GM19043 (cell line): Measurements from ENCODE around the gene TEX51.

ENCODE experiments used
- ATAC-seq: cut with Tn5 transposase; IDR thresholded peaks from one replicate; pipeline ENCODE4 v1.9.1; 2021; ENCODE audit warnings: low read depth; ENCODE audit not compliant: unreplicated experiment

Gene TEX51

GRCh38 chr2:126898636-126899035, at the start of gene TEX51:
TEX51 (plus strand) TSS chr2:126898890; CDS start chr2:126898919, 29 bp downstream.
- no peak for ATAC-seq

- ATAC-seq, result no peak
Observed at GRCh38 chr2:126849054-126849453, 49.6 kb upstream of the TEX51 start.

- ATAC-seq, result no peak
Observed at GRCh38 chr2:126849486-126849885, 49.2 kb upstream of the TEX51 start.

- ATAC-seq, result no peak
Observed at GRCh38 chr2:126849991-126850535, 48.6 kb upstream of the TEX51 start.

GRCh38 chr2:126850940-126851339, 47.8 kb upstream of the TEX51 start:
- ATAC-seq, result no peak

GRCh38 chr2:126851756-126852155, 46.9 kb upstream of the TEX51 start:
- no peak for ATAC-seq

- no peak for ATAC-seq
Observed at GRCh38 chr2:126852361-126852760, 46.3 kb upstream of the TEX51 start.

- no peak for ATAC-seq
Observed at GRCh38 chr2:126855606-126856005, 43.1 kb upstream of the TEX51 start.

- ATAC-seq, result no peak
Observed at GRCh38 chr2:126856403-126856802, 42.3 kb upstream of the TEX51 start.

- ATAC-seq, result no peak
Observed at GRCh38 chr2:126857502-126857901, 41.2 kb upstream of the TEX51 start.

- ATAC-seq, result no peak
Observed at GRCh38 chr2:126858013-126858412, 40.7 kb upstream of the TEX51 start.

GRCh38 chr2:126858436-126858835, 40.3 kb upstream of the TEX51 start:
- no peak for ATAC-seq

- ATAC-seq, result no peak
Observed at GRCh38 chr2:126858991-126859390, 39.7 kb upstream of the TEX51 start.

GRCh38 chr2:126859631-126860030, 39.1 kb upstream of the TEX51 start:
- no peak for ATAC-seq

GRCh38 chr2:126860385-126860784, 38.3 kb upstream of the TEX51 start:
- no peak for ATAC-seq

- ATAC-seq, result no peak
Observed at GRCh38 chr2:126862730-126863129, 36.0 kb upstream of the TEX51 start.

- no peak for ATAC-seq
Observed at GRCh38 chr2:126863336-126864015, 35.2 kb upstream of the TEX51 start.

GRCh38 chr2:126864861-126865260, 33.8 kb upstream of the TEX51 start:
- no peak for ATAC-seq

- no peak for ATAC-seq
Observed at GRCh38 chr2:126866451-126866850, 32.2 kb upstream of the TEX51 start.

GRCh38 chr2:126874961-126875360, 23.7 kb upstream of the TEX51 start:
- ATAC-seq, result no peak

GRCh38 chr2:126876631-126877030, 22.1 kb upstream of the TEX51 start:
- no peak for ATAC-seq

GRCh38 chr2:126877041-126877440, 21.6 kb upstream of the TEX51 start:
- ATAC-seq, result no peak
